ENCODE data around the gene RBFOX2.
"Not testable (repeated sequence)": the region's sequence is repeated elsewhere in the genome, so short reads cannot be mapped to it uniquely, and the experiment has no call there.

- TF ChIP-seq CTCF, POLR2A (IDR thresholded peaks at IDR 0.05): not testable (repeated sequence)
Observed at GRCh38 chr22:36020865-36021264, 7.8 kb downstream of the RBFOX2 start.
